H1 (cell line): ENCODE results near the gene PPIG. TPM values are rescaled to one million over a fixed set of nuclear protein-coding genes. Genes with fewer than 3 reads are reported as not detected.

ENCODE experiments used
- CTCF ChIA-PET: fragments of 300-600 bp; sonication (Branson Sonifier 250); formaldehyde crosslinking; loops from one replicate; lab custom pipeline; 2021; ENCODE audit not compliant: partially characterized antibody; lab: Charles Lee
- POLR2A ChIA-PET: fragments of 300-600 bp; sonication (Branson Sonifier 250); formaldehyde crosslinking; loops from one replicate; lab custom pipeline; 2021; ENCODE audit warnings: inconsistent platforms; ENCODE audit not compliant: partially characterized antibody; lab: Charles Lee
- DNase-seq, 2 experiments: peaks; one replicate each; pipeline versions ENCODE4 v3.0.0 to v3.0.0-alpha.2; 2010 to 2022; ENCODE audit warnings: low spot score in 2 of 2, low read depth in 1 of 2, mixed read lengths in 1 of 2
- FAIRE-seq: peaks from 2 replicates; lab custom pipeline; 2011; peaks lifted over from hg19 to GRCh38; lab: Jason Lieb, UNC
- H2AFZ ChIP-seq: 2 replicates; pipeline ENCODE4 v1.8.1; 2012; ENCODE audit warnings: low read length, inconsistent platforms
- H2AK5ac ChIP-seq: 2 replicates; pipeline ENCODE4 v1.6.1; 2013; ENCODE audit warnings: low read depth, low read length
- H2BK120ac ChIP-seq: replicated peaks from 2 replicates; pipeline ENCODE3; 2013; ENCODE audit warnings: low read depth, low read length, inconsistent platforms
- H2BK12ac ChIP-seq: 2 replicates; pipeline ENCODE4 v1.6.1; 2013; ENCODE audit warnings: low read depth, low read length
- H2BK15ac ChIP-seq: 2 replicates; pipeline ENCODE4 v1.6.1; 2013; ENCODE audit warnings: low read length
- H2BK20ac ChIP-seq: 2 replicates; pipeline ENCODE4 v1.6.1; 2013; ENCODE audit warnings: low read length
- H2BK5ac ChIP-seq: 2 replicates; pipeline ENCODE4 v1.6.1; 2013; ENCODE audit warnings: low read depth, low read length
- H3K14ac ChIP-seq: 2 replicates; pipeline ENCODE4 v1.6.1; 2013; ENCODE audit warnings: inconsistent platforms; ENCODE audit not compliant: insufficient read length
- H3K18ac ChIP-seq: 2 replicates; pipeline ENCODE4 v1.6.1; 2013; ENCODE audit warnings: low read length; ENCODE audit errors: extremely low read depth
- H3K23ac ChIP-seq: 2 replicates; pipeline ENCODE4 v1.6.1; 2013; ENCODE audit warnings: inconsistent platforms; ENCODE audit not compliant: insufficient read length
- H3K23me2 ChIP-seq: 2 replicates; pipeline ENCODE4 v1.6.1; 2013; ENCODE audit warnings: low read depth, low read length
- H3K27ac ChIP-seq: 2 replicates; pipeline ENCODE4 v1.6.1; 2011; ENCODE audit warnings: low read depth, low read length, inconsistent platforms
- H3K27me3 ChIP-seq, 4 experiments: replicated peaks in 1 of 4; 1 replicate in 1 of 4; 2 replicates in 3 of 4; pipeline versions ENCODE4 v1.6.1 to v1.8.1; 2011 to 2013; ENCODE audit warnings: low read length in 3 of 4, mild to moderate bottlenecking in 3 of 4, inconsistent platforms in 2 of 4, mixed read lengths in 2 of 4, moderate library complexity in 1 of 4; ENCODE audit not compliant: control insufficient read depth in 3 of 4, insufficient read depth in 3 of 4; ENCODE audit errors: extremely low read depth in 1 of 4
- H3K36me3 ChIP-seq, 4 experiments: 2 replicates each; pipeline versions ENCODE4 v1.6.1 to v1.8.1; 2011 to 2013; ENCODE audit warnings: mild to moderate bottlenecking in 4 of 4, low read length in 3 of 4, moderate library complexity in 2 of 4, control low read depth in 1 of 4, inconsistent platforms in 1 of 4; ENCODE audit not compliant: insufficient read depth in 4 of 4, control insufficient read depth in 2 of 4
- H3K4ac ChIP-seq: replicated peaks from 2 replicates; pipeline ENCODE3; 2013; ENCODE audit warnings: low read length, low read depth, mixed read lengths, inconsistent platforms; ENCODE audit not compliant: insufficient read length
- H3K4me1 ChIP-seq, 4 experiments: replicated peaks in 1 of 4; 1 replicate in 1 of 4; 2 replicates in 3 of 4; pipeline versions ENCODE4 v1.6.1 to v1.8.1; 2011 to 2013; ENCODE audit warnings: low read length in 3 of 4, inconsistent platforms in 2 of 4, mixed read lengths in 1 of 4; ENCODE audit not compliant: insufficient read depth in 4 of 4, control insufficient read depth in 3 of 4
- H3K4me2 ChIP-seq, 2 experiments: 2 replicates each; pipeline versions ENCODE4 v1.6.1 to v1.8.1; 2011 to 2013; ENCODE audit warnings: low read depth in 2 of 2, low read length in 2 of 2, control low read depth in 1 of 2, inconsistent platforms in 1 of 2, mild to moderate bottlenecking in 1 of 2; ENCODE audit not compliant: insufficient read depth in 1 of 2
- H3K4me3 ChIP-seq, 4 experiments: fragments of 200-600, 300-600 bp in 1 of 4; sonication (generic), shearing (Covaris generic), sonication (Bioruptor Twin) in 1 of 4; 2 replicates each; pipeline versions ENCODE4 v1.5.1 to v1.8.1; 2011 to 2016; ENCODE audit warnings: low read length in 4 of 4, low read depth in 3 of 4, control low read depth in 2 of 4, inconsistent platforms in 2 of 4, mild to moderate bottlenecking in 2 of 4, mixed read lengths in 1 of 4, moderate library complexity in 1 of 4; ENCODE audit not compliant: insufficient read depth in 2 of 4; ENCODE audit errors: extremely low read depth in 1 of 4
- H3K56ac ChIP-seq: replicated peaks from 2 replicates; pipeline ENCODE3; 2013; ENCODE audit warnings: low read depth, mild to moderate bottlenecking, mixed read lengths, low read length, inconsistent platforms; ENCODE audit not compliant: insufficient read length
- H3K79me1 ChIP-seq: 2 replicates; pipeline ENCODE4 v1.6.1; 2013; ENCODE audit warnings: low read depth, low read length, control low read depth
- H3K79me2 ChIP-seq, 2 experiments: 2 replicates each; pipeline versions ENCODE4 v1.6.1 to v1.8.1; 2012 to 2013; ENCODE audit warnings: low read length in 2 of 2, mild to moderate bottlenecking in 2 of 2, inconsistent platforms in 1 of 2; ENCODE audit not compliant: insufficient read depth in 2 of 2, control insufficient read depth in 1 of 2
- H3K9ac ChIP-seq, 4 experiments: replicated peaks in 1 of 4; 1 replicate in 1 of 4; 2 replicates in 3 of 4; pipeline versions ENCODE4 v1.6.1 to v1.8.1; 2011 to 2013; ENCODE audit warnings: low read depth in 3 of 4, low read length in 3 of 4, control low read depth in 2 of 4, mild to moderate bottlenecking in 2 of 4, moderate library complexity in 2 of 4, inconsistent platforms in 1 of 4; ENCODE audit errors: extremely low read depth in 1 of 4
- H3K9me3 ChIP-seq, 2 experiments: 2 replicates each; pipeline versions ENCODE4 v1.6.1 to v1.8.1; 2012 to 2013; ENCODE audit warnings: mild to moderate bottlenecking in 2 of 2, moderate library complexity in 2 of 2, control low read depth in 1 of 2, inconsistent platforms in 1 of 2, low read depth in 1 of 2, low read length in 1 of 2, mixed read lengths in 1 of 2; ENCODE audit not compliant: insufficient read depth in 2 of 2
- H4K20me1 ChIP-seq, 2 experiments: replicated peaks in 1 of 2; 2 replicates each; pipeline versions ENCODE3 to v1.8.1; 2011 to 2013; ENCODE audit warnings: inconsistent platforms in 2 of 2, low read length in 2 of 2, mild to moderate bottlenecking in 1 of 2; ENCODE audit not compliant: insufficient read depth in 2 of 2, control insufficient read depth in 1 of 2
- H4K5ac ChIP-seq: 2 replicates; pipeline ENCODE4 v1.6.1; 2013; ENCODE audit warnings: low read length, low read depth, mixed read lengths, inconsistent platforms; ENCODE audit not compliant: insufficient read length
- H4K8ac ChIP-seq: 2 replicates; pipeline ENCODE4 v1.8.0; 2013; ENCODE audit warnings: mild to moderate bottlenecking, moderate library complexity, low read length, inconsistent platforms; ENCODE audit not compliant: insufficient read depth; ENCODE audit errors: extremely low read depth
- H4K91ac ChIP-seq: replicated peaks from 2 replicates; pipeline ENCODE3; 2013; ENCODE audit warnings: low read length, mixed read lengths, inconsistent platforms; ENCODE audit not compliant: insufficient read length
- PHF8 ChIP-seq: fragments of 200-600 bp; sonication (generic); conservative IDR thresholded peaks from 2 replicates; pipeline ENCODE4 v1.7.1; 2012; ENCODE audit warnings: low read depth, mild to moderate bottlenecking, inconsistent platforms, low read length, moderate library complexity
- SIRT6 ChIP-seq: IDR thresholded peaks from one replicate; pipeline ENCODE4 v1.7.1; 2012; ENCODE audit warnings: low read length, inconsistent platforms
- SIX5 ChIP-seq: IDR thresholded peaks from 2 replicates; pipeline ENCODE4 v1.6.1; 2011; ENCODE audit warnings: mild to moderate bottlenecking, low read depth, low read length
- WGBS, 2 experiments: shearing (Covaris generic) in 1 of 2; methylation state at CpG; one replicate each; pipeline versions ENCODE4 v1.1.6 to v1.1.7; 2013 to 2015; ENCODE audit warnings: low lambda C conversion rate in 2 of 2, mixed read lengths in 2 of 2, inconsistent platforms in 1 of 2, low coverage in 1 of 2, missing lambda C conversion rate in 1 of 2; ENCODE audit not compliant: insufficient replicate concordance in 2 of 2, insufficient coverage in 1 of 2, insufficient read length in 1 of 2; ENCODE audit errors: extremely low coverage in 1 of 2, missing lambda C conversion rate in 1 of 2; 5-methylcytosine and 5-hydroxymethylcytosine counted together
- polyA plus RNA-seq, 7 experiments: library from polyadenylated mRNA; depleted of rRNA in 3 of 7; stranded (reverse) in 5 of 7; unstranded in 2 of 7; fragments of >200 nt in 5 of 7; fragments of 200-250 nt in 2 of 7; gene quantifications; 1 replicate in 5 of 7; 2 replicates in 1 of 7; 4 replicates in 1 of 7; pipeline versions ENCODE4 v1.2.1 to v1.2.3, GENCODE V29; 2011 to 2013; ENCODE audit warnings: missing spikeins in 2 of 7, mixed read lengths in 2 of 7
- total RNA-seq: library from RNA; stranded (reverse); fragmentation: NEBNext Ultra II Directional; extraction: Animal tissue kit (Norgen Biotek cat#: 25700); gene quantifications from 2 replicates; pipeline ENCODE4 v1.2.1, GENCODE V29; 2021

PPIG gene
- total and polyA plus RNA-seq, 2 of the 8 experiments (the other 6 are each of a cell fraction or from before 2014, with no cell fraction given): 14.7 to 71.0 TPM

- Histone ChIP-seq H2BK20ac (no peak overlapping the region), H3K18ac (no peak overlapping the region), H3K9me3 (no peaks in the 10 kb centered on the region), H3K4me1 (no peaks in the 10 kb centered on the region), H2AK5ac (no peak overlapping the region), H4K8ac (no peak overlapping the region), H3K9ac (no peak overlapping the region), H3K56ac (no peak overlapping the region), H3K4me3 (no peak overlapping the region), H3K23me2 (no peaks in the 10 kb centered on the region), H3K27me3 (no peaks in the 10 kb centered on the region), H4K5ac (no peak overlapping the region), H2BK5ac (no peak overlapping the region), H3K4me2 (no peak overlapping the region), H2AFZ (no peak overlapping the region), H2BK12ac (no peak overlapping the region), H3K23ac (no peak overlapping the region), H3K4ac (no peak overlapping the region), H4K20me1 (no peaks in the 10 kb centered on the region), H2BK15ac (no peak overlapping the region), H3K79me2 (no peaks in the 10 kb centered on the region), H3K14ac (no peak overlapping the region), H2BK120ac (no peak overlapping the region), H3K36me3 (no peaks in the 10 kb centered on the region), H3K79me1 (no peaks in the 10 kb centered on the region), H4K91ac (no peak overlapping the region), H3K27ac (no peak overlapping the region)
- no peak for FAIRE-seq
- TF ChIP-seq SIX5 (no peak), PHF8 (no peak), SIRT6 (no peak)
- ChIA-PET POLR2A (interaction anchor here (0.6 to 0.8 kb wide), 2 partner anchors 13 to 80 kb away, joined by 3 to 4 read pairs; no protein-coding TSS in a partner anchor), CTCF (interaction anchor here (0.8 kb wide), 1 partner anchor 10 kb away, joined by 3 read pairs; no protein-coding TSS in a partner anchor)
- DNase-seq: no peak
- 86% methylated on average over 2 of the region's 3 CpGs; no CpG with 5 or more reads in 1 of the 2 experiments for WGBS, 2 experiments
Observed at GRCh38 chr2:169663247-169663646, 79.1 kb downstream of the PPIG start.
